ENCODE results near the gene PRM2. TPM values are rescaled to one million over a fixed set of nuclear protein-coding genes. Genes with fewer than 3 reads are reported as not detected.
"Not testable (repeated sequence)": the region's sequence is repeated elsewhere in the genome, so short reads cannot be mapped to it uniquely, and the experiment has no call there.

The PRM2 gene
- total RNA-seq, 3 donors from 2014 or later: not detected

- DNase-seq (ENCODE audit: low spot score in 2 of 2): no peak
These were observed 26.7 kb upstream of the PRM2 start for GRCh38 chr16:11302977-11303376.

DNA sequence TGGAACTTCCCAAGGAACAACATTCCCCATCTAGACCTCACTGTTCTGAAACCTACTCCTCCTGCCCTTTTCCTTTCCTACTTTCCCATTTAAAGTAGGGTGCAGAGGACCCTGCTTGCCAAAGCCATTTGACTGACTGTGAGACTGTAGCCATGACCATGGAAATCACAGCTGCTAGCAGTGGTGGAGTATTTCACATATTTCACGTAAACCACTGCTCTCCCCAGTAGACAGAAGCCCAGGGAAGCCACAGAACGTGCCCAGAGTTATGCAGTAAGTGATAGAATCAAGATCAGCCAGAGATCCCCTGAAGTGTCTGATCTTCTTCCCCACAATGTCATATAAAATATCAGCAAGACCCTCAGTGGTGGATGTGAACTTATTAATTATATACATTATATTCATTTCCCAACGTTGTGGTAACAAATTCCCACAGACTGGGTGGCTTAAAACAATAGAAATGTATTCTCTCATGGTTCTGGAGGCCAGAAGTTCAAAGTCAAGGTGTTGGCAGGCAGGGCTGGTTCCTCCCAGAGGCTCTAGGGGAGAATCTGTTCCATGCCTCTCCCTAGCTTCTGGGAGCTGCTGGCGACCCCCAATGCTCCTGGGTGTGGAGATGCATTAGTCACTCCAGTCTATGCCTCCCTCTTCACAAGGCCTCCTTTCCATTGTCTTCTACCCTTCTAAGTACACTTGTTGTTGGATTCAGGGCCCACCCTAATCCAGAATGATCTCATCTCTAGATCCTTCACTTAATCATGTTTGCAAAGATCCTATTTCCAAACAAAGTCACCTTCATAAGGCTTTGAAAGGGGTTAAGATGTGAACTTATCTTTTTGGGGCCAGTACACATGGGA lies 25.6 kb upstream of the PRM2 start:
- no peaks in the 10 kb centered on the region for H3K36me3 ChIP-seq
- H3K4me3 ChIP-seq: no peak overlapping the region
- H3K27ac ChIP-seq: no peak overlapping the region
- TF ChIP-seq POLR2AphosphoS5 (IDR thresholded peaks at IDR 0.05) (no peak), POLR2A (IDR thresholded peaks at IDR 0.05) (no peak), CTCF (IDR thresholded peaks at IDR 0.05) (no peak)
- no peaks in the 10 kb centered on the region for H3K9me3 ChIP-seq
- DNase-seq (ENCODE audit: low spot score in 2 of 2): no peak
- no peaks in the 10 kb centered on the region for H3K27me3 ChIP-seq
- intact Hi-C loops (cut with DNase I; ENCODE audit: low total_unique reads): loop anchor here (5.0 kb wide), 1 partner anchor 1060 kb away; no protein-coding TSS in a partner anchor
- peaks cover 0 to 8% of the 10 kb centered on the region in 2 donors for H3K4me1 ChIP-seq

More at GRCh38 chr16:11302977-11303376, 26.7 kb upstream of the PRM2 start:
- no peak for TF ChIP-seq POLR2A (IDR thresholded peaks at IDR 0.05)
- TF ChIP-seq CTCF (IDR thresholded peaks at IDR 0.05): no peak
- no peak for TF ChIP-seq POLR2AphosphoS5 (IDR thresholded peaks at IDR 0.05)
- Histone ChIP-seq H3K9me3 (no peaks in the 10 kb centered on the region), H3K4me3 (peak overlapping the region in 1 of 3 donors; percentile 53), H3K27ac (peak overlapping the region; percentile 12 to 76), H3K4me1 (no peaks in the 10 kb centered on the region), H3K36me3 (no peaks in the 10 kb centered on the region), H3K27me3 (no peaks in the 10 kb centered on the region)
- intact Hi-C loops (cut with DNase I; ENCODE audit: low total_unique reads): loop anchor here (5.0 kb wide), 1 partner anchor 1059 kb away; no protein-coding TSS in a partner anchor

- Histone ChIP-seq H3K36me3 (no peaks in the 10 kb centered on the region), H3K27me3 (no peaks in the 10 kb centered on the region), H3K4me1 (peaks cover 0 to 11% of the 10 kb centered on the region in 2 donors), H3K4me3 (no peak overlapping the region), H3K27ac (no peak overlapping the region), H3K9me3 (no peaks in the 10 kb centered on the region)
- no peak for DNase-seq (ENCODE audit: low spot score in 2 of 2)
- intact Hi-C loops (cut with DNase I; ENCODE audit: low total_unique reads): loop anchor here (5.0 kb wide), 1 partner anchor 1062 kb away; no protein-coding TSS in a partner anchor
- TF ChIP-seq CTCF (IDR thresholded peaks at IDR 0.05) (no peak), POLR2A (IDR thresholded peaks at IDR 0.05) (no peak)
These were observed 24.2 kb upstream of the PRM2 start for GRCh38 chr16:11300560-11300892.

DNA sequence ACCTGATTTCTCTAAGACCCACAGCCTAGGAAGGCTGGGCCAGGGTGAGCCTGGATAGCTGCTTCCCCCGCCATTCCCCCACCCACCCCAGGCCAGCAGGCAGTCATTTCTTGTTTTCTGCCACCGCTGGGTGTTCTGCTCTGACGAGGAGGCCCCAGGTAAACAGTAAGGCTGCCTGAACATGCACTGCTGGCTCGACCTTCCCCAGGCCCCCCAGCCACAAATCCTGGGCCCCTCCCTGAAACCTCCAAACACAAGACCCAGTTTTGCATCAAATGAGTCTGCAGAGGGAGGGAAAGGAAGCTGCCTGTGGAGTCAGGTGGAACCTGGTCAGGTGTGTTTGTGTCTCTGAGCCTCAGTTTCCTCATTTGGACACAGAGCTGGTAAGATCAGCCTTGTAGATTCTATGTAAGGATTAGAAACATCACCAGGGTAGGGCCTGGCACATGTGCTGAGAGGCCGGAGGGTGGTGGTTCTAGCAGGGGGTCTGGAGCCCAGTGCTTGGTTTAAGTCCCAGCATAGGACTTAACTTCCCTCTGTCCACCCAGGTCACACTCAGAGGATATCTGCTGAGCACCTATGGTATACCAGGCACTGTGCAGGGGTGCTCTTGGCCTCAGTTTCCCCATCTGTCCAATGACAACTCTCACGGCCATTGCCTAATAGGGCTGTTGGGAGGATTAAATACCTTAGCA lies 23.7 kb upstream of the PRM2 start:
- H3K4me1 ChIP-seq: peaks cover 0 to 11% of the 10 kb centered on the region in 2 donors
- no peak overlapping the region for H3K4me3 ChIP-seq
- DNase-seq (ENCODE audit: low spot score in 2 of 2): no peak
- H3K27me3 ChIP-seq: no peaks in the 10 kb centered on the region
- no peaks in the 10 kb centered on the region for H3K9me3 ChIP-seq
- intact Hi-C loops (cut with DNase I; ENCODE audit: low total_unique reads): loop anchor here (5.0 kb wide), 1 partner anchor 1062 kb away; no protein-coding TSS in a partner anchor
- no peaks in the 10 kb centered on the region for H3K36me3 ChIP-seq
- TF ChIP-seq CTCF (IDR thresholded peaks at IDR 0.05) (no peak), POLR2A (IDR thresholded peaks at IDR 0.05) (no peak), POLR2AphosphoS5 (IDR thresholded peaks at IDR 0.05) (no peak)
- no peak overlapping the region for H3K27ac ChIP-seq

GRCh38 chr16:11298950-11299547 lies 22.8 kb upstream of the PRM2 start:
- not testable (repeated sequence) for H3K27ac ChIP-seq

More at GRCh38 chr16:11298950-11299547, 22.8 kb upstream of the PRM2 start:
- peaks cover 0 to 11% of the 10 kb centered on the region in 2 donors for H3K4me1 ChIP-seq
- H3K9me3 ChIP-seq; H3K27me3 ChIP-seq; H3K4me3 ChIP-seq; H3K36me3 ChIP-seq; intact Hi-C loops (cut with DNase I; ENCODE audit: low total_unique reads); DNase-seq (ENCODE audit: low spot score in 2 of 2): not testable (repeated sequence)

Measured in breast epithelium (tissue), 4 donors.